Vagina (tissue), 2 donors: ENCODE measurements around the gene SLC8A2. TPM values are rescaled to one million over a fixed set of nuclear protein-coding genes. Genes with fewer than 3 reads are reported as not detected.

Experiments used
- DNase-seq, 2 donors: peaks; one replicate each; pipeline ENCODE4 v3.0.0-alpha.2; 2017; ENCODE audit errors: extremely low spot score in 2 of 2
- H3K27ac ChIP-seq: fragments of 200-600 bp; sonication (generic); one replicate; pipeline ENCODE4 v1.5.1; 2019
- H3K27me3 ChIP-seq: fragments of 200-600 bp; sonication (generic); one replicate; pipeline ENCODE4 v1.5.1; 2019
- H3K36me3 ChIP-seq, 2 donors: fragments of 200-600 bp; sonication (generic); one replicate each; pipeline ENCODE4 v1.5.1; 2017 to 2019
- H3K4me1 ChIP-seq: fragments of 200-600 bp; sonication (generic); one replicate; pipeline ENCODE4 v1.5.1; 2019
- H3K4me3 ChIP-seq, 2 donors: fragments of 200-600 bp; sonication (generic); 1 replicate in 1 of 2; 2 replicates in 1 of 2; pipeline ENCODE4 v1.5.1; 2016 to 2019
- H3K9me3 ChIP-seq: fragments of 200-600 bp; sonication (generic); one replicate; pipeline ENCODE4 v1.5.1; 2019
- CTCF ChIP-seq, 3 experiments: fragments of 450-650 bp in 2 of 3; fragments of 200-600 bp in 1 of 3; sonication (generic) in 1 of 3; IDR thresholded peaks; one replicate each; pipeline ENCODE4 v1.5.1; 2017 to 2019; ENCODE audit warnings: antibody characterized with exemption in 3 of 3, mild to moderate bottlenecking in 2 of 3, moderate library complexity in 2 of 3
- POLR2A ChIP-seq, 2 donors: fragments of 450-650 bp; IDR thresholded peaks; one replicate each; pipeline ENCODE4 v1.6.1; 2017; ENCODE audit warnings: antibody characterized with exemption in 2 of 2, mild to moderate bottlenecking in 2 of 2, moderate library complexity in 2 of 2
- POLR2AphosphoS5 ChIP-seq, 2 donors: sonication (generic); formaldehyde crosslinking; IDR thresholded peaks; one replicate each; pipeline ENCODE4 v1.9.0; 2017; ENCODE audit warnings: antibody characterized with exemption in 2 of 2, mild to moderate bottlenecking in 2 of 2, low read depth in 1 of 2; ENCODE audit not compliant: insufficient read depth in 1 of 2
- intact Hi-C: fragments of 100-400 bp; cut with DNase I; formaldehyde crosslinking; loops from one replicate; pipeline ENCODE4 v1.15.1; 2023
- total RNA-seq: library from RNA; depleted of rRNA; stranded (reverse); fragments of >200 nt; gene quantifications from one replicate; pipeline ENCODE4 v1.2.3, GENCODE V29; 2016

SLC8A2 gene
- total RNA-seq, 1 donor from 2014 or later = 0.49 TPM

GRCh38 chr19:47427241-47428176 is 44.2 kb downstream of the SLC8A2 start:
- intact Hi-C loops = loop anchor here (10.0 kb wide), 1 partner anchor 133 kb away; no protein-coding TSS in a partner anchor
- Histone ChIP-seq H3K27me3 (peaks cover 4% of the 10 kb centered on the region), H3K27ac (peak overlapping the region; percentile 11), H3K4me3 (peak overlapping the region; percentile 1 to 21), H3K4me1 (peaks cover 25% of the 10 kb centered on the region), H3K36me3 (no peaks in the 10 kb centered on the region), H3K9me3 (no peaks in the 10 kb centered on the region)
- DNase-seq = no peak
- TF ChIP-seq POLR2A (IDR thresholded peaks at IDR 0.05) (no peak), CTCF (IDR thresholded peaks at IDR 0.05) (peak; percentile 63 to 76 (median 69))

- no peaks in the 10 kb centered on the region for H3K36me3 ChIP-seq
- intact Hi-C loops = loop anchor here (10.0 kb wide), 1 partner anchor 129 kb away; no protein-coding TSS in a partner anchor
- TF ChIP-seq POLR2A (IDR thresholded peaks at IDR 0.05) (no peak), POLR2AphosphoS5 (IDR thresholded peaks at IDR 0.05; ENCODE audit: insufficient read depth in 1 of 2, low read depth in 1 of 2) (no peak), CTCF (IDR thresholded peaks at IDR 0.05) (no peak)
- H3K27ac ChIP-seq = no peak overlapping the region
- H3K9me3 ChIP-seq = no peaks in the 10 kb centered on the region
- H3K4me1 ChIP-seq = peaks cover 15% of the 10 kb centered on the region
- H3K4me3 ChIP-seq = no peak overlapping the region
- no peak for DNase-seq
- peaks cover 11% of the 10 kb centered on the region for H3K27me3 ChIP-seq
Observed at GRCh38 chr19:47423203-47423882, 48.4 kb downstream of the SLC8A2 start.

GRCh38 chr19:47422417-47423163 is 49.1 kb downstream of the SLC8A2 start:
- DNase-seq = no peak
- Histone ChIP-seq H3K9me3 (no peaks in the 10 kb centered on the region), H3K4me1 (peaks cover 15% of the 10 kb centered on the region), H3K27me3 (peaks cover 11% of the 10 kb centered on the region), H3K4me3 (no peak overlapping the region), H3K36me3 (no peaks in the 10 kb centered on the region), H3K27ac (no peak overlapping the region)
- TF ChIP-seq POLR2AphosphoS5 (IDR thresholded peaks at IDR 0.05; ENCODE audit: insufficient read depth in 1 of 2, low read depth in 1 of 2) (no peak), CTCF (IDR thresholded peaks at IDR 0.05) (no peak), POLR2A (IDR thresholded peaks at IDR 0.05) (no peak)
- intact Hi-C loops = loop anchor here (10.0 kb wide), 1 partner anchor 128 kb away; no protein-coding TSS in a partner anchor

GRCh38 chr19:47421844-47422395 is 49.8 kb downstream of the SLC8A2 start:
- intact Hi-C loops = loop anchor here (10.0 kb wide), 1 partner anchor 127 kb away; no protein-coding TSS in a partner anchor
- TF ChIP-seq POLR2AphosphoS5 (IDR thresholded peaks at IDR 0.05; ENCODE audit: insufficient read depth in 1 of 2, low read depth in 1 of 2) (no peak), POLR2A (IDR thresholded peaks at IDR 0.05) (no peak), CTCF (IDR thresholded peaks at IDR 0.05) (no peak)
- H3K4me1 ChIP-seq = peaks cover 19% of the 10 kb centered on the region
- H3K4me3 ChIP-seq = no peak overlapping the region
- no peaks in the 10 kb centered on the region for H3K9me3 ChIP-seq
- H3K27ac ChIP-seq = no peak overlapping the region
- H3K36me3 ChIP-seq = no peaks in the 10 kb centered on the region
- H3K27me3 ChIP-seq = peaks cover 11% of the 10 kb centered on the region
- no peak for DNase-seq
